ENCODE results near the gene IGSF6. TPM values are rescaled to one million over a fixed set of nuclear protein-coding genes. Genes with fewer than 3 reads are reported as not detected.
A peak's percentile ranks its signal among the peaks of the same experiment; 100 is the strongest.
"Not testable (repeated sequence)": the region's sequence is repeated elsewhere in the genome, so short reads cannot be mapped to it uniquely, and the experiment has no call there.

IGSF6 gene
- total RNA-seq, 8 experiments from 2014 or later: 0.46 to 7.4 (median 1.0) TPM

DNA sequence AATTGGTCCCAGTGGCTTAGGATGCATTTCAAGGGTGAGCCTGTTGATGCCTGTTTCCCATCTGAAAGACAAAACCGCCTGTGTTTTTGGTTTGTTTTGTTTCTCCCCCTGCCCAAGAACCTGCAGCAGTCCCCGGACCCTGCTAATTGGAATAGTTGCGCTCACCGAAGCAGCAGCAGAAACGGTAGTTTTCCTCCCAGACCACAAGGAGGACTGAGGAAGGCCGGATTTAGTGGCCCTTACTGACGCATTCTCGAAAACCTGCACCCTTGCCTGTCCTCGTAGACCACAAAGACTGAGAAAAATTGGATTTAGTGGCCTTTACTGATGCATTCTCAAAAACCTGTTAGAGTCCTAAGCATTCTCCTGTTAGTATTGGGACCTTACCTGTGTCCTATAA is 16.7 kb downstream of the IGSF6 start:
- ATAC-seq (replicated peaks in 6 of 8); H3K4me1 ChIP-seq (replicated peaks in 1 of 2); H3K27ac ChIP-seq; H3K4me3 ChIP-seq: not testable (repeated sequence)
- 60 to 100% (median 87%) methylated on average over 1 to 9 of the region's 9 CpGs; no CpG with 5 or more reads in 3 of the 10 experiments for whole genome bisulfite sequencing, 10 experiments
- in situ Hi-C loops (cut with MboI; ENCODE audit: low pct_unique_long_range_greater_than_20kb in 2 of 9, low sequenced_read_pairs in 9 of 9, unreplicated experiment in 9 of 9): loop anchor here in 1 of 9 experiments (10.0 kb wide), 1 partner anchor 51 kb away; no protein-coding TSS in a partner anchor

DNA sequence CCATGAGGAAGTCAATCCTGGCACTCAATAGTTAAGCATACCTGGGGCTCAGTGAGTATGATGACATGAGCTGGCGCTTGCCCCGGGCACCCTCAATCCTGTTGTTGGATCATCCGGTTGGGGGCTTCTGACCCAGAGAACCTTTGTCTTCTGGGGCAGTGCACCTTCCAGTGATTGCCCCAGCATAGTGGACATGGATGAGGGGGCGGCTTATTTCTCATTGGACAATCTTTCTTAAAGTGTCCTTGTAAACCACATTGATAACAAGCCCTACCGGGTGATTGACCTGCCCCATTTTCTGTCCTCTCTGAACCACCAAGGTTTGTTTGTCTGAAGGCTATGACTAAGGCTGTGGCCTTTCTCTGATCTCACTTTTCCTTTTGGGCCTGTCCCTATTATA is 18.2 kb downstream of the IGSF6 start:
- 89 to 100% (median 100%) methylated on average over 1 to 5 of the region's 5 CpGs; no CpG with 5 or more reads in 5 of the 10 experiments for WGBS, 10 experiments
- in situ Hi-C loops (cut with MboI; ENCODE audit: low pct_unique_long_range_greater_than_20kb in 2 of 9, low sequenced_read_pairs in 9 of 9, unreplicated experiment in 9 of 9): loop anchor here in 1 of 9 experiments (10.0 kb wide), 1 partner anchor 49 kb away; no protein-coding TSS in a partner anchor
- Histone ChIP-seq H3K27ac (no peak overlapping the region), H3K4me1 (replicated peaks in 1 of 2) (no peaks in the 10 kb centered on the region), H3K4me3 (no peak overlapping the region)
- no peak for ATAC-seq (replicated peaks in 6 of 8)

DNA sequence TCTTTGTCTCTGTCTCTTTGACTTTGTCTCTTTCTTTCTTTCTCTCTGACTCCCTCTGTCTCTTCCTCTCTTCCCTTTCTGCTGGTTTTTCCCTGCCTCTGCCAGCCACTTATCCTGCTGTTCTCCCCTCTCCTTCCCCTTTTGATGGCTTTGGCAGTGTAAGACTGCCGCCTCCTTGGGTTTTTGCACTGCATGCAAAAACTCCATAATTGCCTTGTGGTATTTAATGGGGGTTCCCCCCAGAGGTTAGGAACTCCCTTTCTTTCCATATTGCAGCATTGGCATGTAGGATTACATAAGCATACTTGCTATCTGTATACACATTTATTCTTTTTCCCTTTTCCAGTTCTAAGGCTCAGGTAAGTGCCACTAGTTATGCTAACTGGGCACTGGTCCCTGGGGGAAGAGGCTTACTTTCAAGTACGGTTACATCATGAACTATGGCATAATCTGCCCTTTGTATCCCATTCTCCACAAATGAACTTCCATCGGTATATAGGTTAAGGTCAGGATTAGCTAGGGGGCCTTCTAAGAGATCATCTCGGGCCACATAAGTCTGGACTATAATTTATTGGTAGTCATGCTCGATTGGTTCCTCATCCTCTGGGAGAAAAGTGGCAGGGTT is 20.3 kb downstream of the IGSF6 start:
- H3K4me1 ChIP-seq (replicated peaks in 1 of 2); ATAC-seq (replicated peaks in 6 of 8); H3K27ac ChIP-seq; H3K4me3 ChIP-seq: not testable (repeated sequence)
- in situ Hi-C loops (cut with MboI; ENCODE audit: low pct_unique_long_range_greater_than_20kb in 2 of 9, low sequenced_read_pairs in 9 of 9, unreplicated experiment in 9 of 9): loop anchor here in 1 of 9 experiments (10.0 kb wide), 1 partner anchor 47 kb away; no protein-coding TSS in a partner anchor
- WGBS, 10 experiments: 76 to 100% (median 87%) methylated on average over 1 to 4 of the region's 5 CpGs; no CpG with 5 or more reads in 2 of the 10 experiments

DNA sequence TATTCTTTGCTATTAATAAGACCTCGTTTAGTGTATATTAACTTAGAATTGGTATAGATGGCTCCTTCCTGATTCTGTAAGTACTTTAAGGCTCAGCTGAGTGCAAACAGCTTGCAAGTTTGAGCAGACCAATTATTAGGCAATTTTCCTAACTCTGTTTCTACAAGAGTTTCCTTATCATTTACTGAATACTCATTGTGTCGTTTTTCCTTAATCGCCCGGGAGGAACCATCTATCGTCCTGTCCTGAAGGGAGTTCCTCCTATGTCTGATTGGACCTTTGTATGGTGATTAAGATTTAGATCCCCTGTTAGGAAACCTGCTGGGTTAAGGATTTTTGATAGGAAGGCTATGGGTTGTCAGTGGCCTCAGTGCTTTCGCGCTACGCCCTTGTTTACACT is 21.0 kb downstream of the IGSF6 start:
- not testable (repeated sequence) for H3K4me3 ChIP-seq; H3K27ac ChIP-seq; H3K4me1 ChIP-seq (replicated peaks in 1 of 2); ATAC-seq (replicated peaks in 6 of 8)
- in situ Hi-C loops (cut with MboI; ENCODE audit: low pct_unique_long_range_greater_than_20kb in 2 of 9, low sequenced_read_pairs in 9 of 9, unreplicated experiment in 9 of 9): loop anchor here in 1 of 9 experiments (10.0 kb wide), 1 partner anchor 47 kb away; no protein-coding TSS in a partner anchor
- WGBS, 10 experiments: 88 to 100% (median 98%) methylated on average over 1 to 8 of the region's 8 CpGs; no CpG with 5 or more reads in 1 of the 10 experiments

DNA sequence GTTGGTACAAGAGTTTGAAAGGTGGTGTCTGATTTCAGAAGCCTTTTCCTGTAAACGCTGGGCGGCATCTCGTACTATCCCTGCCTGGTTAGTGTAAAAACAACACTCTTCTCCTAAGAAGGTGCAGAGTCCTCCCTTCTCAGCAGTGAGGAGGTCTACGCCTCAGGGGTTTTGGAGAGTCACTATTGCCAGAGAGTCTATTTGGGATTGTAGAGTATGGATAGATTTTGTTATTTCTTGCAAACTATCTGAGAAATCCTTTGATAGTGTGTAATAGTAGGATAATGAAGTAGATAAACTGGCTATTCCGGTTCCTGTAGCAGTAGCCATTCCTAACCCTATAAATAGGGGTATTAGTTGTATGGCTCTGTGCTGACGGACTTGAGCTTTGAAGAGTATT is 21.5 kb downstream of the IGSF6 start:
- not testable (repeated sequence) for H3K4me1 ChIP-seq (replicated peaks in 1 of 2); H3K4me3 ChIP-seq; ATAC-seq (replicated peaks in 6 of 8); H3K27ac ChIP-seq
- in situ Hi-C loops (cut with MboI; ENCODE audit: low pct_unique_long_range_greater_than_20kb in 2 of 9, low sequenced_read_pairs in 9 of 9, unreplicated experiment in 9 of 9): loop anchor here in 1 of 9 experiments (10.0 kb wide), 1 partner anchor 46 kb away; no protein-coding TSS in a partner anchor
- whole genome bisulfite sequencing, 10 experiments: 92 to 100% (median 100%) methylated on average over 2 to 5 of the region's 6 CpGs; no CpG with 5 or more reads in 3 of the 10 experiments

DNA sequence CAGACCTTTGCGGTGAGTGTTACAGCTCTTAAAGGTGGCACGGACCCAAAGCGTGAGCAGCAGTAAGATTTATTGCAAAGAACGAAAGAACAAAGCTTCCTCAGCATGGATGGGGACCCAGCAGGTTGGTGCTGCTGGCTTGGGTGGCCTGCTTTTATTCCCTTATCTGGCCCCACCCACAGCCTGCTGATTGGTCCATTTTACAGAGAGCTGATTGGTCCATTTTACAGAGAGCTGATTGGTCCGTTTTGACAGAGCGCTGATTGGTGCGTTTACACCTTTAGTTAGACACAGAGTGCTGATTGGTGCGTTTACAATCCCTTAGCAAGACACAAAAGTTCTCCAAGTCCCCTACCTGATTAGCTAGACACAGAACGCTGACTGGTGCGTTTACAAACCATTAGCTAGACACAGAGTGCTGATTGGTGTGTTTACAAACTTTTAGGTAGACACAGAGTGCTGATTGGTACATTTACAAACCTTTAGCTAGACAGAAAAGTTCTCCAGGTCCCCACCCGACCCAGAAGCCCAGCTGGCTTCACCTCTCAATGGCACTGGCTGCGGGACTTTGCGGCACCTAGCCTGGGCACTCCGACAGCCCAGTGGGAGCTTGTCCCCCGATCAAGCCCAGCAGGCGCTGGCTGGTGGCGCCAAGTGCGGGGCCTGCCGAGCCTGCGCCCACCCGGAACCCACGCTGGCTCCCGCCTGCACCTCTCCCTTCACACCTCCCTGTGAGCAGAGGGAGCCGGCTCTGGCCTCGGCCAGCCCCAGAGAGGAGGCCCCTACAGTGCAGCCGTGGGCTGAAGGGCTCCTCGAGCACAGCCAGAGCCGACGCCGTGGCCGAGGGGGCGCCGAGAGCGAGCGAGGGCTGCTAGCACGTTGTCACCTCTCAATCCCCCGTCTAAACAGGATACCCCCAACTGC is 22.5 kb downstream of the IGSF6 start:
- not testable (repeated sequence) for H3K4me3 ChIP-seq
- in situ Hi-C loops (cut with MboI; ENCODE audit: low pct_unique_long_range_greater_than_20kb in 2 of 9, low sequenced_read_pairs in 9 of 9, unreplicated experiment in 9 of 9): loop anchor here in 1 of 9 experiments (10.0 kb wide), 1 partner anchor 45 kb away; no protein-coding TSS in a partner anchor

DNA sequence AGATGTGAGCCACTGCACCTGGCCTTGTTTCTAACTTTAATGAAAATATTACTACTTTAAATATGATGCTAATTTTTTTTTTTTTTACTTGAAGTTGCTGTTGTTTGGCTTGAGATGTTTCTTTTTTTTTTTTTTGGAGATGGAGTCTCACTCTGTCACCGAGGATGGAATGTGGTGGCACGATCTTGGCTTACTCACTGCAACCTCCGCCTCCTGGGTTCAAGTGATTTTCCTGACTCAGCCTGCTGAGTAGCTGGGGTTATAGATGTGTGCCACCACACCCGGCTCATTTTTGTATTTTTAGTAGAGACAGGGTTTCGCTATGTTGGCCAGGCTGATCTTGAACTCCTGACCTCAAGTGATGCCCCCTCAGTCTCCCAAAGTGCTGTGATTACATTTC is 23.6 kb downstream of the IGSF6 start:
- H3K4me1 ChIP-seq (replicated peaks in 1 of 2): peaks cover 0 to 4% of the 10 kb centered on the region in 2 donors
- no peak for ATAC-seq (replicated peaks in 6 of 8)
- H3K27ac ChIP-seq: no peak overlapping the region
- in situ Hi-C loops (cut with MboI; ENCODE audit: low pct_unique_long_range_greater_than_20kb in 2 of 9, low sequenced_read_pairs in 9 of 9, unreplicated experiment in 9 of 9): no loop called here
- no peak overlapping the region for H3K4me3 ChIP-seq
- 89 to 100% (median 94%) methylated on average over 1 to 5 of the region's 5 CpGs; no CpG with 5 or more reads in 6 of the 10 experiments for WGBS, 10 experiments

More for the DNA sequence above, 22.5 kb downstream of the IGSF6 start:
- H3K27ac ChIP-seq; H3K4me1 ChIP-seq (replicated peaks in 1 of 2); ATAC-seq (replicated peaks in 6 of 8): not testable (repeated sequence)
- WGBS, 10 experiments: 95 to 100% (median 100%) methylated on average over 2 to 14 of the region's 37 CpGs; no CpG with 5 or more reads in 2 of the 10 experiments

DNA sequence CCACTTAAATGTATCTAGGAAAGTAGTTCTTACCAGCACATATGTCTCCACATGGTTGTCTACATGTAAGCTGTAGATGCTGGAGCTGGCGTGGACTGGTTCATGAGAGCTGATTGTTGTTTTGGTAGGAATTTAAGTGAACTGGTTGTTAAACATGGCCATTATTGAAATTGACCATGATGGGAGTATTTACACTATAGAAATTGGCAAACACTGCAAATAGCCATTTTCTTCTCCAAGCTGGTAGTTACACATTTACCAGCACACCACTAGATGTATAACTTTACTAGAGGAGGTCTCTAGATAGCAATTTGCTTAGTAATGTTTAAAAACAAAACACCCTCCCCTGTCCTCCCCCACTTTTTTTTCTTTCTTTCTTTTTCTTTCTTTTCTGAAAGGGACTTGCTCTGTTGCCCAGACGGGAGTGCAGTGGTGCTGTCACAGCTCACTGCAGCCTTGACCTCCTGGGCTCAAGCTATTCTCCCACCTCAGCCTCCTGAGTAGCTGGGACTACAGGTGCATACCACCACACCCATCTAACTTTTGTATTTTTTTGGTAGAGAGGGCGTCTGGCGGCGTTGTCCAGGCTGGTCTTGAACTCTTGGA is 24.2 kb downstream of the IGSF6 start:
- WGBS, 10 experiments: 80 to 100% (median 100%) methylated on average over 1 to 3 of the region's 5 CpGs; no CpG with 5 or more reads in 4 of the 10 experiments
- no peak overlapping the region for H3K27ac ChIP-seq
- ATAC-seq (replicated peaks in 6 of 8): no peak
- in situ Hi-C loops (cut with MboI; ENCODE audit: low pct_unique_long_range_greater_than_20kb in 2 of 9, low sequenced_read_pairs in 9 of 9, unreplicated experiment in 9 of 9): no loop called here
- peaks cover 0 to 4% of the 10 kb centered on the region in 2 donors for H3K4me1 ChIP-seq (replicated peaks in 1 of 2)
- H3K4me3 ChIP-seq: no peak overlapping the region

DNA sequence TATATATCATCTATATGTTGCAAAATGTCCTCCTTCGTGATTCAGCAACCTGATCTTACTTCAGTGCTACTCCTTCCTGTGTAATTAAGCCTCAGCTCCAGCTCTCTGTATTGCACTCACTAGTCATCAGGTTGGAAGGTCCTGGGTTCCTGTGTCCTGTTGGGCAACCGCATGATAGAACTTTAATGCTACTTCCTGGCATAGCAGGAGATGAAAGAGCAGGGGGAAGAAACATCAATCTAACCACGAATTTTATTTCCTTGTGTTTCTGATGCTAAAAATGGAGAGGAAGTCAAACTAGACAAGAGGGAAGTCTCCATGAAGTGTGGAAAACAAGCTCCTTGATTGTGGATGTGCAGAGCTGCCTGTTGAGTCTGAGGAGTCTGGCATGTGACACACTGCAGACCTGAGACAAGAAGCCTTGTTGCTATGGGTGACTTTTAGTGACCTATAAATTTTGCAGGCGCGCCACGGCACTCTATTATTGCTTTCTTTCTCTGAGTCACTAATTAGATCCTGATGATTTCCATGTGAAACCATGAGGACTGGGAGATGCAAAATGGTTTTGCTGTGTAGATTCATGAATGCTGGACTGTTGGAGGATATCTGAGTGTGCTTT is 25.6 kb downstream of the IGSF6 start:
- Histone ChIP-seq H3K4me1 (replicated peaks in 1 of 2) (peaks cover 0 to 4% of the 10 kb centered on the region in 2 donors), H3K27ac (no peak overlapping the region), H3K4me3 (no peak overlapping the region)
- peak; percentile 64 to 98 (median 90) for ATAC-seq (replicated peaks in 6 of 8)
- in situ Hi-C loops (cut with MboI; ENCODE audit: low pct_unique_long_range_greater_than_20kb in 2 of 9, low sequenced_read_pairs in 9 of 9, unreplicated experiment in 9 of 9): no loop called here
- 0 to 77% (median 51%) methylated on average over 1 to 6 of the region's 6 CpGs; no CpG with 5 or more reads in 3 of the 10 experiments for WGBS, 10 experiments

DNA sequence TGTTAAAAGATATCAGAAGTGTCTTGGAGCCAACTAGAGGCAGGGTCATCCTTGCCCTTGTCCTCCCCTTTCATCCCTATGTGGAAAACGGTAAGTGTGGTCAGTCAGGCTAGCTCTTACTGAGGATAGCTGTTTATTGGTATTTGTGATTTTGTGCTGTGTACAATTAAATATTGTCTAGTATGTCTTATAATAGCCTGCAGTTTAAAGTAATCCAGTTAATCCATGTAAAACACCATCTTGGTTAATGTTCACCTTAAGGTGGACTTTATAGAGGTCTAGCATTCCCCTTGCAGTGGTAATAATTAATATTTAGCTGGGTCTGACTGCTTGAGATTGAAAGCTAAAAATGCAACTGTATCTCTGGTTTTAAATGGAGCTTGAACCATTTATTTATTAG is 27.4 kb downstream of the IGSF6 start:
- WGBS, 10 experiments: 90 to 100% (median 100%) methylated on average over 1 of the region's 1 CpG; no CpG with 5 or more reads in 7 of the 10 experiments
- Histone ChIP-seq H3K4me1 (replicated peaks in 1 of 2) (peaks cover 0 to 4% of the 10 kb centered on the region in 2 donors), H3K4me3 (no peak overlapping the region), H3K27ac (no peak overlapping the region)
- in situ Hi-C loops (cut with MboI; ENCODE audit: low pct_unique_long_range_greater_than_20kb in 2 of 9, low sequenced_read_pairs in 9 of 9, unreplicated experiment in 9 of 9): no loop called here
- no peak for ATAC-seq (replicated peaks in 6 of 8)

DNA sequence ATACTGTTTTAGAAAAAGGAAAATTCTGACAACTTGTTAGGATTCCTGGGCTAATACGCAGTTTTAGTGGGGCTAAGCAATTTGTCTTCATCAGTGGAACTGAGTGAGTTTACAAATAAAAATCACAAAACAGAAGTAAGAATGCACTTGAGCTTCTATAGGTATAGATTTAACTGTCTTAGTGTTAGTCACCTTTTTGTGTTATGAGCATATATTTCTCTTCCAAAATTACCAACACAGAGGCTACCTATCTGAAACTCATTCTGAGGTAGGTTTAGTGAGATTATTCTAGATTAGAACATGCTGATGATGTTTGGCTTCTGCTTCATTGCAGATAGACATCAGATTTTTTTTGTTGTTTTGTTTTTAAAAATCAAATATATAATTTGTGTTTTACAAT is 29.9 kb downstream of the IGSF6 start:
- ATAC-seq (replicated peaks in 6 of 8): no peak
- H3K27ac ChIP-seq: no peak overlapping the region
- peaks cover 0 to 4% of the 10 kb centered on the region in 2 donors for H3K4me1 ChIP-seq (replicated peaks in 1 of 2)
- H3K4me3 ChIP-seq: no peak overlapping the region
- in situ Hi-C loops (cut with MboI; ENCODE audit: low pct_unique_long_range_greater_than_20kb in 2 of 9, low sequenced_read_pairs in 9 of 9, unreplicated experiment in 9 of 9): no loop called here
- 86 to 100% (median 100%) methylated on average over 1 of the region's 1 CpG; no CpG with 5 or more reads in 3 of the 10 experiments for WGBS, 10 experiments

DNA sequence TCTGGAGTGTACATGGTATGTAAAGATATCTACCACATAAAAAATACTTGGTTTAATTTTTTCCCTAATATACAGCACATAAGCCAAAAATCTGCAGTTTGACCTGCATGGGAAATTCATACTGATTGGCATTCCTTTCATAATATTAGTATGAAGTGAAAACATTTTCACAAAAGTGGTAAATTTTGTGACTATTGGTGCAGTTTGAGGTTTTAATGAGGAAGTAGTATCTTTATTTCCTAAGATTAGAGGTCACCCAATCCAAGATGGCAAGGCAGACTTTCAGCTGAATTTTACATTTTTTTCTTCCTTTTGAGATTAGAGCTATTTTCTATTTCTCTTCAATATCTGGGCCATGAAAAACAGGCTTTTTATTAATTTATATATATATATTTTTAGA is 31.8 kb downstream of the IGSF6 start:
- H3K4me3 ChIP-seq: no peak overlapping the region
- in situ Hi-C loops (cut with MboI; ENCODE audit: low pct_unique_long_range_greater_than_20kb in 2 of 9, low sequenced_read_pairs in 9 of 9, unreplicated experiment in 9 of 9): no loop called here
- ATAC-seq (replicated peaks in 6 of 8): no peak
- no peaks in the 10 kb centered on the region for H3K4me1 ChIP-seq (replicated peaks in 1 of 2)
- H3K27ac ChIP-seq: no peak overlapping the region
